ENCODE measurements around the gene ZNF385B.
"Not testable (repeated sequence)": the region's sequence is repeated elsewhere in the genome, so short reads cannot be mapped to it uniquely, and the experiment has no call there.

Gene ZNF385B

DNA sequence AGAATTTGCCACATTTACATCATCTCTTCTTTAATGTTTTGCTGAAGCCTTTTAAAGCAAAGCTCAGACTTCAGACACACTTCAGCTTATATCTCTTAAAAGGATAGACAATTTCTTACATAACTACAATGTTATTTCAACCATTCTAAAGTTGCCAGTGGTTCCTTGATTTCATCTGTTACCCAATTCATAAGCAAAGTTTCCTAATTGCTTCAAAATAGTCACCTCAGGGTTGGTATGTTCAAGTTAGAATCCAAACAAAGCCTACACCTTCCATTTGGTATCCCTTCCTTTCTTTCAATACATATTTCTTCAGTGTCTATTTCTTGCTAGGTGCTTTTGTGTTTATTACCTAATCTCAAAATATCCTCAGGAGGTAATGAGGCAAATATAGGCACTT is 60.6 kb downstream of the ZNF385B start:
- no peak for DNase-seq

DNA sequence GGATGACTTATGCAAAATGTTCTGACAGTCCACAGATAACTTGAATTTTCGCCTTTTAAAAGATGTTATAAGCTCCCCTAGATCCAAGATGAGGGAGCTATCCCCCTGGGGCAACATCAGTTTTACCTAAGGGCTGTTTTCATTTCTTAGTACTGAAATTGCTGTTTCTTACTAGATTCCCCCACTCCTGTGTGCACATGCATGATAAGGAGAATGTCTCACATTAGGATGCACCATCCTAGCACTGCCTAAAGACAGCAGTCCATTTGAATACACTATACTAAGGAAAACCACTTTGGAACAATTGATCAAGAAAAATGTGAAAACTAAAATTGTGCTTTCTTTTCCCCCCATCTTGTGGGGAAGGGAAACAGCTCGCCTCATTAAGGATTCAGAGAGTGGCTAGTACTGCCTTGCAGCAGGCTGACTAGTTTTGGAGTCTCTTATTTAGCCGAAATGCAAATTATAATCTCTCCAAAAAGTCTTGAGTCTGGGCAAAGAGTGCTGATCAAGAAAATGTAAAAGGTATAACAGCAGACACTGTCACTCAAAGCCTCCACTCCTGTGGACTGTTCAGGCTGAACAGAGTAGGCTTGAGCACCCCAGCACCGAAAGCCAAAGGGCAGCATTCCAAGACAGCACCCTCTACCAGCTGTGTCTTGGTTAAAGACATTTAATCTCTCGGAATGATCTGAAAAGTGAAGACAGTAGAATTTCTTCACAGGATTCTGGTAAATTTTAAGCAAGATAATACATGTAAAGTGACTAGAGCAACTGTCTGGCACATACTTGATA is 65.0 kb downstream of the ZNF385B start:
- no peak for DNase-seq

DNA sequence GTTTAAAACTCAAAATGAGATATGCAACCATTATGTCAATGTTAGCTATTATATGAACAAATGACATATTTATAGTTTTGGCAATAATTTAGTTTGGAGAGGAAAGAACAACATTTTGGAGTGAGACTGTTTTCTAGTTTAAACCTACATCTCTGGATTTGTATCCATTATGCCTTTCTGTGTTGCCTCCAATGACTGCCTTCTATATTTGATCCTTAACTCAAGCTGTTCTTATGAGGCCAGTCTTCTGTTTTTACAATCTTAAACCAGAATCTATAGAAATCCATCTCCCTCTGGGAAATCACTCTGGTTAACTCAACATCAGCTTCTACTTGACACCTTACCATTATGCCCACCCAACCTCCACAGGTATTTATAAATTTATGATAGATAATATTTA is 67.5 kb downstream of the ZNF385B start:
- no peak for DNase-seq

DNA sequence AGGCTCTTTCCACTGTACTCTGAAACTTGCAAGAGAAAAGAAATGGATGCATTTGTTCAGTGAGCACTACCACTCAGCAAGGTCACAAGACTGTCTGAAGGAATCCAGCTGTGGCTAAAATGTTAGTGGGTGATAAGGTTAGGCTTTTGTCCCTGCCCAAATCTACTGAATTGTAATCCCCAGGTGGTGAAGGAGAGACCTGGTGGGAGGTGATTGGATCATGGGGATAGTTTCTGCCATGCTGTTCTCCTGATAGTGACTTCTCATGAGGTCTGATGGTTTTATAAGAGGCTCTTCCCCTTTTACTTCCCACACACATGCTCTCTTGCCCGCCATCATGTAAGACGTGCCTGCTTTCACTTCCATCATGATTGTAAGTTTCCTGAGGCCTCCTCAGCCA is 68.2 kb downstream of the ZNF385B start:
- DNase-seq = peak; percentile 15

DNA sequence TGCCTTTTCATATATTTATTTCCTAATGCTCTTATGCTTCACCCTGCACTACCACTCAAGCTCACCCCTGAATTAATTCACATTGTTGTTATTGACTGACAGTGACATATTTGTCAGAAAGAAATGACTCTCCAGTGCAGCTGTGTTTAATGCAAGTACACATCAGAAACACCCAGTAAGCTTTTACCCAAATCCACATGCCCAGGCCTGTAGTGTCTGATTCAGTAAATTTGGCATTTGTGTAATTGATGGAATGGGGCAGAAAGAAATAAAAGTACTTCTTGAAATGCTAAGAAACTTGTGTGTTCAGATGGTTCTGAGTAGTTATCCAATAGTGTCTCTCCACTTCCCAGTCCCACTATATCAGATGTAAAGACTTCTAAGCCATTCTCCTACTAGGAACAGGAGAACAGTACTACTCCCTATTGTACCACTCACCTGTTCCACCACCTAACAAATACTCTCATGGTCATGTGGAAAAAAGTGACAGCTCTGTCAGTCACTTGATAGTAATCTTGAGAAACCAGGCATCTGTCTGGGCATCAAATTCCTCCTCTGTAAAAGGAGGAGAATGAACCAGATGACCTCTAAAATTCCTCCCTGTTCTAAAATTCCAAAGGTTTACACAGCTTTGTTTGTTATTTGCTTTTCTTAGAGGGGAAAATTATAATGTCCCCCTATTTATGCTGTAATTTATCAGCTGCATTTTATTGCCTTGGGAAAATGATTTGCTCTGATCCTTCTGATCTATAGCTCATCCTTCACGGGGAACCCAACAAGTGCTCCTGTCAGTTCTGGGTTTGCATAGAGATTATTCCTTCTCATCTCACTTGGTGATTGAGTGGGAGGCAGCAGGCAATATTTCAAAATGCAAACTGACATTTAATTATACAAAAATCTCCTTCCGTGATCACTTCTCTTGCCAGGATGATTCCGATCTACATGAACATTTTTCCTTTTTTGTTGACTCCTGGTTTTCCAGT is 70.9 kb downstream of the ZNF385B start:
- DNase-seq = no peak

DNA sequence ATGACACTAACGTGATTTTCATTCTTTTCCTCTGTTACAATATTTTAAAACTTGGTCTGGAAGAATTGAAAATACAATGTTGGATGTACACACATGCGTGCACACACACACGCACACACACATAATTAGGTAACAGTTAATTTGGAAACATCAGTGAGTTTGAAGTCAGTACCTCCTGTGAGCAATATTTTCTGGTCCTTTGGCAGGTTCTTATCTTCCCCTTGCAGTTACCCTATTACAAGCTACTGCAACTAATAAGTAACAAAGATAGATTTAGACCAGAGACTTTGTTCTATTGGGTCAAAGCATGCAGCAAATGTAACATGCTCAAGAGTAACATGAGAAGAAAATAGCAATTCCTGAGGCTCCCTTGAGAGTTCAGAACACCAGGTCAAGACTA is 73.3 kb downstream of the ZNF385B start:
- no peak for DNase-seq

DNA sequence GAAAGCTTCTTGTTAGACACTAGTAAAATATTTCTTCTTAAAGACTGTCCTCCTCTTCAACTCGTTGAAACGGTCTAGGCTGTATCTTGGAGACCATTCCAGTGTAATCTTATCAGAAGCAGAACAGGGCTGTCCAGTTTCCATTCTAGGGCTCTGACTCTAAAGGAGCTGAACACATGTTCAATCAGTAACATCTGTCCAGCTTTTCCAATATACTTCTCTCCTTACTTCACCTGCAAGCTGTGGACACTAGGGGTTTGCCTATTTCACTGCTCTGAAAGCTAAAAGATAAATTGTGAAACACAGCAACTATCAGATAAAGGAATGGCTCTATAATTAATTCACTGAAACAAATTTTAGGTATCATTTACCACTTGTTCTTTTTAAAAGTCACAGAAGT is 73.8 kb downstream of the ZNF385B start:
- DNase-seq = no peak

DNA sequence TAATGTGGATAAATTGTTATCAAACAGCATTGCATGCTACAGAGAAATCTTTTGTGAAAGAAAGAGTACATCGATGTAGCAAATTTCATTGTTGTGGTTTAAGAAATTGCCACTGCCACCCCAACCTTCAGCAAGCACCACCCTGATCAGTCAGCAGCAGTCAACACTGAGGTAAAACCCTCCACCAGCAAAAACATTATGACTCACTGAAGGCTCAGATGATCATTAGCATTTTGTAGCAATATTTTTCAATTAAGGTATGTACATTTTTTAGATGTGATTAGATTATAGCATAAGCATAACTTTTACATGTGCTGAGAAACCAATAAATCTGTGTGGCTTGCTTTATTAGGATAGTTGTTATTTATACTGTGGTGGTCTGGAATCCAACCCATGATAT is 75.5 kb downstream of the ZNF385B start:
- DNase-seq = no peak

DNA sequence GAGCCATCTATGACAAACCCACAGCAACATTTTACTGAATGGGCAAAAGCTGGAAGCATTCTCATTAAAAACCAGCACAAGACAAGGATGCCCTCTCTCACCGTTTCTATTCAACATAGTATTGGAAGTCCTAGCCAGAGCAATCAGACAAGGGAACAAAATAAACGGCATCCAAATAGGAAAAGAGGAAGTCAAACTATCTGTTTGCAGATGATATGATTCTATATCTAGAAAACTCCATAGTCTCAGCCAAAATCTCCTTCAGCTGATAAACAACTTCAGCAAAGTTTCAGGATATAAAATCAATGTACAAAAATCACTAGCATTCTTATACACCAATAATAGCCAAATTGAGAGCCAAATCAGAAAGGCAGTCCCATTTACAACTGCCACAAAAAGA is 79.1 kb downstream of the ZNF385B start:
- not testable (repeated sequence) for DNase-seq

DNA sequence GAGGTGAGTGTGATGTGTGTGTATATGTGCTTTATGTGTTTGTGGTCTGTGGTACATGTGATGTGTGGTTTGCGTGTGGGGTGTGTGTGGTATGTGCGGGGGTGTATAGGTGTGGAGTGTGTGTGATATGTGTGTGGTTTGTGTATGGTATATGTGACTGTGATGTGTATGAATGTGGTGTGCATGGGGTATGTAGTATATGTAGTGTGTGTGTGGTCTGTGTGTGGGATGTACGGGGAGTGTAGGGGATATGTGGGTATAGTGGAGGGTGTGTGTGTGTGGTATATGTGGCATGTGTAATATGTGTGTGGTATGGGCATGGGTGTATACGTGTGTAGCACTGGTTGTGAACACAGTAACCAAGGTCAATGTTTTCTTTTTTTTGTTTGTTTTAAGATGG is 87.4 kb downstream of the ZNF385B start:
- no peak for DNase-seq

DNA sequence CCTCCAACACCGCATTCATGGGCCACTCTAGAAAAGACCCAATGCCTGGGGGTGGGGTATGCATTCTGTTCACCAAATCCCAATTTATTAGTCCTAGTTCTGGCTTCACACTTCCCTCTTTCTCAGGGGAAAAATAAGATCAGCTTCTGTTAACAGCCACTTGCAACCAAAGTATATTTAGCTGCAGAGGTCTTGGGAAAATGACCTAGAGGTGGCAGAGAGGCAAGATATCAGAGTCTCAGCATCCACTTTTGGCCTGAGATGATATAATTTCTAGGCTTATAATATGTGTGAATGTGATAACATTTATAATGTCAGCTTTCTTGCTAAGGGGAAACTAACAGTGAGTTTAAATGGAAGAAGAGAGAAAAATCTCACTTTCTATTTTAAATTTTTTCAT is 89.1 kb downstream of the ZNF385B start:
- no peak for DNase-seq

DNA sequence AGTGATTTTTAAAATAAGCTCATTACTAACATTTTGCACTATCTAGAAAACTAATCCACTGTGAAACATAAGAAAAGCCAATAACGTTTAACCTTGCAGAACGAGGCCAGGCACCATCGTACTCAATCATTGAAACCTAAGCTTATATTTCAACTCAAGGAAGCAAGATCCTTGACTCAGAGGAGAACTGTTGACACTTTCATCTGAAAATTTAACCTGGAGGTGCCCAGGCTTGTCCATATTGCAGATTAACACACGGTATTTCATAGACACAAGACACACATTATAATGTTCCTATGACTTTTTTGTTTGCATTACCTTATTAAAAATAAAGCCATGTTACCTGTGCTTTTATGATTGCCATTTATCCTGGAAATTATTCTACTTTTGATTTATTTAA is 89.6 kb downstream of the ZNF385B start:
- no peak for DNase-seq

DNA sequence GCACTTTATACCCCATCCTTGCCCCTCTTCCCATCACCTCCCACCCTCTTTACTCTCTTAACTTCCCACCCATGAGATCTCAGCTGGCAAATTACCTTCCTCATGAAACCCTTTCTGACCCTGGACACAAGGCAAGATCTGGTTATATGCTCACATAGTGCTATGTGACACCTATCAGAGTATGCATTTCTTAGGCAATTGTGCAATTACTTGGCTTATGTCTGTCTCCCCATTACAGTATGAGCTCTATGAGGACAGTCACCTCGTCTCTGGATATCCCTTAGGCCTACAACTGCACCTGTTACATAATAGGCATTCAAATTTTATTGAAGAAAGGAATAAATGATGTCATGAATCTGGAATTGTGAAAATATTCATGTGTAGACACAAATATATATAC is 91.4 kb downstream of the ZNF385B start:
- no peak for DNase-seq

DNA sequence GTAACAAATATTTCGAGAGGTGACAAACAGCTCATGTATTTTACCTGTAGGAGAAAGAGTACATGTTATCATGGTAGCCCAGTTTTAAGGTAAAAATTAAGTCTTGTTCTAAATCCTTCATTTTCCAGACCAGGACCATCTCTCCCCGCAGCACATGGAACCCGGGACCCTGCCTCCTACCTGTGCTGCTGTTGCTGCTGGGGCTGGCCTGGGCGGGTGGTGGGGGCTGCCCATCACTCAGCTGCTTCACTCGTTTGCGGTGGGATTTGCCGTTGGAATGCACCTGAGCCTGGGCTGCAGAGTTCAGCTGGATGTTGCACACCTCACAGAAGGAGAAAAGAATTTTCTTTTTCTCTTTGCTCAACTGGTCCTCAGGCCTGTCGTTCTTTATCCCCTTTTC is 92.1 kb downstream of the ZNF385B start:
- no peak for DNase-seq

DNA sequence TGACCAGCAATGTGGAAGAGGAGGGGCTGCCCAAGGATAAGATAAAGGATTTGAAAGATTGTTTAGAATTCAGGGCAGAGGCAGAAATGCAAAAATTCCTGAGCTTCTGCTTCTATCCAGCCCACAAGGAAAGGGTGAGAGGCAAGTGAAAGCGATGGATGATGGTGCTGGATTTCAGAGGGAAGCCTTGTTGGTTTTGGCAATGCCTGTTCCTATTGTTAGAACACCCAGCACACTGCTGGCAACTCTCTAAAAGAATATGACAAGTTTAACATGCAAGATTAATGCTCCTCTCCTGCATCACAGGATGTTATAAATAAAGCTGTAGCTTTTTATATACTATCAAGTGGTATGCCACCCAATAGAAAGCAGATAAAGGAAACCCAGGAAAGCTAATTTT is 92.6 kb downstream of the ZNF385B start:
- DNase-seq = no peak

DNA sequence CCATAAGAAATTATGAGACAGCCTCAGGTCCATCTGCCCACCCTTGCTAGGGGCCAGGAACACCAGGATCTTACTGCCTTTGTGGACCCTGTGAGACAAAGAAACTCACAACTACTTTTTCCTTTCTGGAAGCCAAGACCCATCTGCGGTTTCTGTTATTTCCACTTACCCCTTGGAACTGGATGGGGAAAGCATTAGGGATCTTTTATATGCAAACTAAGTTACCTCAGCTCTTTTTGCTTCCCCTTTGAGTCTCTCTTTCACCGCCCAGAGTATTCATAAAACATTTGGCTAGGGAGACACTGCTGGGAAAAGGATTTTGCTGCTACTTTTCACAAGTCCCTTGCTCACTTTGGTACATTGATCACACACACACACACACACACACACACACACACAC is 95.7 kb downstream of the ZNF385B start:
- DNase-seq = no peak

DNA sequence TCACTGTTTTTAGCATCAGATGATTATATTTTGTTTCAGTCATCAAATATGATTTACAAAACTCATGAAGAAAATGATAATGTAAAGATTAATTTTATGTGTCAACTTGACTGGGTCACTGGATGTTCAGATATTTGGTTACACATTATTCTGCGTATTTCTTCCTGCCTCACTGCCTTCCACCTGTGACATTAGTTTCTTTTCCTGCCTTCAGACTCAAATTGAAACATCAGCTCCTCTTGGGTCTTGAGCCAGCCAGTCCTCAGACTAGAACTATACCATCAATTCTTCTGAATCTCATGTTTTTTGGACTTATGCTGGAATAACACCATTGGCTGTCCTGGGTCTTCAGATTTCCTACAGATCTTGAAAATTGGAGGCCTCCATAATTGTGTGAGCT is 96.7 kb downstream of the ZNF385B start:
- DNase-seq = no peak

DNA sequence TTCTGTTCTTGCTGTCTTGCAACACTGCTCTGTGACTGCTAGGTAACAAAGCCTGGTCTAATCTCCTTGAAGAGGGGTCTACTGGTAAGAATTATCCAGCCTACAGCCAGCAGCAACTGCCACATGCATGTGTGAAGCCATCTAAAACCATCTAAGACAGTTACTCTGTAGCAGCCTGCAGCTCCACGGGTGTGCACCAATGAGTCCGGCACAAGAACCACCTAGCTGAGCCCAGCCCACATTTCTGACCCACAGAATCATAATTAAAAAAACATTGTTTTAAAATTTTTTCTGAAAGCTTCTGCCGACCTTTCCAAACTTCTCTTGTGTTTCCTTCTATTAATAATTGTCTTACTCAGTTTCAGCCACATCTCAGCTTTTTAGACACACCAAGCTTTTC is 102.8 kb downstream of the ZNF385B start:
- no peak for DNase-seq

DNA sequence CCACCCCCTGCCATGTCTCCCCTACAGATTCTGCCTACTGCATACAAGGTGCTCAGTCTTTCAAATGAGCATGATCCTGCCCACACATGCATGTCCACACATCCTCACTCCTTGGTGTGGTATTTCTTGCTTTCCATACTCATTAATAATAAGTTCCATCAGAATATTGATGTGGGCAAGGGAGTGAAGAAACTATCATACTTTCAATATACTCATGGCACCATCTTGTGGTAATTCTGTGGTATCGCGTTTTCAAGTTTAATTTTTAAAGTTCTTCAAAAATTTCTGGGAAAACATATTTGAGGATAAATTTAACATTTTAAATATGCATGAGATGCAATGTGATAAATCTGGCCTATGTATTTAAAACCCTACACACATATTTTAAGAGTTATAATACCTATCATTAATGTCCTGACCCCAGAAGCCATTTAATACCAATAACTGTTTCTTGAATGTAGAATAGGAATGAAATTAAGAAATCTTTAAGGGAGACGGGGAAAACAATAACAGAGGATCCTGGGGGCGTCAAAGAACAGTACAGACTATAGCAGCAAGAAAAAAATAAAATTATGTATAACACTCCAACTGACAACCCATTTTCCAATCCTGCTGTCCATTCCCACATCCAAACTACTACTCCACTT is 110.1 kb downstream of the ZNF385B start:
- peak; percentile 3 for DNase-seq

DNA sequence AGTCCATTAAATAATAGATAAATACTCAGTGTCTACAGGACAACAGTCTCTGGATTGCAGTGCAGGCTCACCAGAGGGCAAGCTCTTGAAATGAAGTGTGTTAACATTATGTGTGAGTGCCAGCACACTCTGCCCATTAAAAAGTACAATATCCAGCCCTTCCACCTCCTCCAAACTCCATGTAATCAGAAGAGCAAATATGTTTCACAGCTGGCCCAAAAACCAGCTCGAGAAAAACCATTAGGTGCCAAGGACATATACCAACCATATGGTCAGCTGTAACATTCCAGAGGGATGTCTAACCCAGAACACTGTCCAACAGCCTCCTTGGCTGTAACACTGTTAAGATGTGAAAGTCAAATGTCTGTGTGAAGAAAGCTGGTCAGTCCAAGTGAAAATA is 112.2 kb downstream of the ZNF385B start:
- no peak for DNase-seq

DNA sequence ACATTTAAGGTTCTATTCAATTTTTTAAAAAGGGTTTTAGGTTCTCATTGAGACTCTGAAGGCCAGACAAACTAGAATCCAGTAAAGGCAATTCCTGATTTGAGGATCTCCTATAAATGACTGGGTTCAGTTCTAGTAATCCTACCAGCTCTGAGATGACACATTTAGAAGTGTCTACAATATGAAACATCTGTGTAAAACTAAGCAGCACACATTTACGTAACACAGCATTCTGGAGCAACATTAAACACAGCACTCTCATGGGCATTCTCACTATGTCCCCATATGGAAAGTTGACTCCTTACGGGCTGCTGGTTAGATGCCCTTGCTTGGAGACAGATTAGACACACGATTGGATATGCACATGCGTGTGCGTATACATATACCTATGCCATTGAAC is 114.4 kb downstream of the ZNF385B start:
- DNase-seq = no peak

DNA sequence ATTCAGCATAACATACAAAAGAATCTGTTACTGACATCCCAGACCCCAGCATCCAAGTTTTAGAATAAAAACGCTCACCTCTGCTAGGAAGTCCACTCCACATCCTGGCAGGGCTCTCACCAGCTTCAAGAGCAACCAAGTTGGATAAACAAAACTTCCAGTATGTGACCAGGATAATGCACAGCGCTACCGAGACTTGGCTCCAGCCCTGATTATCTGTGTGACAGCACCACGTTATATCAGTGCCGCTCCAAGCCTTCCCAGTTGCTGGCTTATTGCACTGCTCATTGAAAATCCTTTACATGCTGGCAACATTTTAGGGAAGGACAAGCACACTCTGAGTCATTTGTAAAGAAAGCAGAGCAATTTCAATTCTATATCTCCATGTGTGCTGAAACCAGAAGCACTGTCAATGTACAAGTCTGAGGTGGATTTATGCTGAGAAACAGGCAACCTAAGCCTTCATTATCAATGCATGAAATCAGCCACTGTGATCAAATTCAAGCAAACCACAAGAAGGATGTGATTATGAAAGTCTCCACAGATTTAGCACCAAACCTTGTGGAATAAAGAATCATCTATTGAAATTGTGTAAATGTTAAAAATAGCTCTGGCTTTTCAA is 115.7 kb downstream of the ZNF385B start:
- no peak for DNase-seq

DNA sequence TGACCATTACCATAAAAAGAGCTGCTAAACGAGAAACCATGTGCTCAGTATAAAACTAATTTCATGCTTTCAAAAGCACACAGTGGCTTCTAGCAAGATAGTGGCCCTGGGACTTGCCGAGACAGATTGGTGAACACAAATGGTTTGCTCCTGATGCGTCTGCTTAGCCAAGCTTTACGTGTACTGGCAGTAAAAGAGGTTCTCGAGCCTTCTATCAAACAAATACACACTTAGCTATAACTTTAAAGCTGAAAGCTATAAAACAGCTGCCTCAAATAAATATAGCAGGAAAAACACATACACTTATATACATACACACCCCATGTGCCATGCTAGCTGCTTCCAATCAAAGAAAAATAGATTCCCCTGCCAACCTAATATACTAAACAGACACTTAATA is 117.0 kb downstream of the ZNF385B start:
- DNase-seq = no peak

Measured in MV-4-11 (cell line).